ENCODE measurements around the gene PAX3. TPM values are rescaled to one million over a fixed set of nuclear protein-coding genes. Genes with fewer than 3 reads are reported as not detected.

The PAX3 gene
- total RNA-seq, 2 donors from 2014 or later, result not detected

DNA sequence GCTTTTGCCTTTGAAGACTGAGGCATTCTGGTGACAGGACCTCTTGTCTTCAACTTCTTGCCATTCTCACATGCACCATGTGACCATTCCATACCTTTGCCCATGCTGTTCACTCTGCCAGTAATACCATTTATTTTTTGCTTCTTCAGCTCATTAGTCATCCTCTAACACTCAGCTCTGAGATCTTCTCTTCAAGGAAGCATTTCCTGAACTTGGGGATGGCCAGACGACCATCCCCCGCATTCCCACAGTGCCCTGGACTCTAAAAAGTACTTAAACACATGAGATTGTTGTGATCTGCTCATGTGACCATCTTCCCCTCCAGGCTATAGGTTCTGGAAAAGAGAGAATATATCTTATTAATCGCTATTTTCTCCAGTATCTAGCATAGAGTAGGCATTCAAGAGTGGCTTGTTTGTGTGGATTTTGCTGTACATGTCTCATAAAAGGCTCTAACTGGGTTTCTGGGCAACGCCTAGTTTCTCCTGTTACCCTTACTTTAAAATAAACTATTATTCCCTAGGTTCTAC, 33.9 kb downstream of the PAX3 start:
- no peaks in the 10 kb centered on the region for H3K9me3 ChIP-seq (ENCODE audit: control insufficient read depth, low read length, poor library complexity, severe bottlenecking)
- DNase-seq (no peak), ATAC-seq (no peak)
- H3K27ac Mint-ChIP-seq, result no peak overlapping the region
- no peaks in the 10 kb centered on the region for H3K36me3 Mint-ChIP-seq (ENCODE audit: low read depth)
- peaks cover 24% of the 10 kb centered on the region for H3K27me3 Mint-ChIP-seq
- no peak overlapping the region for H3K4me3 Mint-ChIP-seq
- no peaks in the 10 kb centered on the region for H3K4me1 Mint-ChIP-seq

GRCh38 chr2:222261504-222261903, 37.3 kb downstream of the PAX3 start:
- H3K36me3 Mint-ChIP-seq (ENCODE audit: low read depth), result no peaks in the 10 kb centered on the region
- ATAC-seq (no peak), DNase-seq (no peak)

DNA sequence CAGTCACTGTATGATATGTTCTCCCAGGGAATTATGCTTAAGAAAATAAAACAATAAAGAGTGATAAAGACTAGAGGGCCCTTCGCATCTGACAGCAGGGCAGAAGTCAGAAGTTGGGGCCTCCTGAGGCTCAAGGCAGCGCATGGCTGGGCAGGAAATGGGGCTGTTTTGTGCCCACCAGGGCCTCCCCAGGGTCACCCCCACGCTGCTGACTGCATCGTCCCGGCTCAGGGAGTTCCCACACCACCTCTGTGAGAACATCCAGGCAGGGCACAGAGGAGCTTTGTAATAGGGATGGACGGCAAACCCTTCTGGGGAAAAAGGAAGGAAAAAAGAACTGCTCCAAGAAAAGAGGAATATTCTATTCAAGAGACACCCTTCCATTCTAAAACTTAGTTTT, 41.2 kb downstream of the PAX3 start:
- DNase-seq (no peak), ATAC-seq (no peak)
- H3K27ac Mint-ChIP-seq, result no peak overlapping the region
- no peaks in the 10 kb centered on the region for H3K4me1 Mint-ChIP-seq
- peaks cover 31% of the 10 kb centered on the region for H3K27me3 Mint-ChIP-seq
- H3K4me3 Mint-ChIP-seq, result no peak overlapping the region
- no peaks in the 10 kb centered on the region for H3K9me3 ChIP-seq (ENCODE audit: control insufficient read depth, low read length, poor library complexity, severe bottlenecking)
- no peaks in the 10 kb centered on the region for H3K36me3 Mint-ChIP-seq (ENCODE audit: low read depth)

More at GRCh38 chr2:222261504-222261903, 37.3 kb downstream of the PAX3 start:
- no peaks in the 10 kb centered on the region for H3K4me1 Mint-ChIP-seq
- H3K4me3 Mint-ChIP-seq, result no peak overlapping the region
- no peak overlapping the region for H3K27ac Mint-ChIP-seq
- H3K27me3 Mint-ChIP-seq, result peaks cover 27% of the 10 kb centered on the region
- no peaks in the 10 kb centered on the region for H3K9me3 ChIP-seq (ENCODE audit: control insufficient read depth, low read length, poor library complexity, severe bottlenecking)

DNA sequence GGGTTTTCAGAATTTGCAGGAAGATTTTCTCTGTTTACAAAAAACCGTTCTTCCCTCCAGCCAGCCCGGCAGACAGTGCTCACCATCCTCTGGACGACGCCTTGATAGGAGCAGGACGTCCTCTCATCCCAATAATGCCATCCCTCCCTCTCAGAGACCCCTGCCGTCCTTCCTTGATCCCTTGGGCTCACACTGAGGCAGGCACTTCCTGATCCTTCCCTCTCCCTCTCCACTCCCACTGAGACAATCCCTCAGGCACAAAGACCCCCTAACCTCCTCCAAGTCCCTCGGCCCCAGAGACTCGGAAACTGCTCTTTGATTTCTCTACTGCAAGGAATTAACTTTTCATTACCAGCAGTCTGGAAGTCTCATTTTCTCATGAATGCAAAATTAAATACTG, 42.5 kb downstream of the PAX3 start:
- Mint-ChIP-seq H3K36me3 (ENCODE audit: low read depth) (peaks cover 2% of the 10 kb centered on the region), H3K27me3 (peaks cover 36% of the 10 kb centered on the region), H3K27ac (no peak overlapping the region), H3K4me3 (no peak overlapping the region), H3K4me1 (no peaks in the 10 kb centered on the region)
- no peaks in the 10 kb centered on the region for H3K9me3 ChIP-seq (ENCODE audit: control insufficient read depth, low read length, poor library complexity, severe bottlenecking)
- DNase-seq, result no peak
- no peak for ATAC-seq

DNA sequence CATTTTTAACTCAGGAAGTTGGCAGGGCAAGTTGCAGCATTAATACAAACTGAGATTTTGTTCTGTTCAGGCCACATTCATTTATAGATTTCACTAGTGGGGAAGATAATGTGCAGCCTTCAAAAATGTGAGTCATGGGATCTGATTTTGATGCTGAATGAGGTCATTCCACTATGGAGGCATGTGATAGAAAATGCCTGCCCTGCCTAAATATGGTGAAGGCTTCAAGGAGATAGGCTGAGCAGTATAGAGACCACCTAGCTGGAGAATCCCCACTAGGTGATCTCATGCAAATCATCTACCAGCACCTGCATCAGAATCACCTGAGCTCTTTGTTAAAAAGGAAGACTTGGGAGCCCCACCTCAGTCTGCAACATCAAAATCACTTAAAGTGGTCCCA, 43.7 kb downstream of the PAX3 start:
- no peaks in the 10 kb centered on the region for H3K4me1 Mint-ChIP-seq
- DNase-seq (no peak), ATAC-seq (no peak)
- peaks cover 29% of the 10 kb centered on the region for H3K27me3 Mint-ChIP-seq
- no peak overlapping the region for H3K4me3 Mint-ChIP-seq
- no peaks in the 10 kb centered on the region for H3K9me3 ChIP-seq (ENCODE audit: control insufficient read depth, low read length, poor library complexity, severe bottlenecking)
- peaks cover 2% of the 10 kb centered on the region for H3K36me3 Mint-ChIP-seq (ENCODE audit: low read depth)
- no peak overlapping the region for H3K27ac Mint-ChIP-seq

DNA sequence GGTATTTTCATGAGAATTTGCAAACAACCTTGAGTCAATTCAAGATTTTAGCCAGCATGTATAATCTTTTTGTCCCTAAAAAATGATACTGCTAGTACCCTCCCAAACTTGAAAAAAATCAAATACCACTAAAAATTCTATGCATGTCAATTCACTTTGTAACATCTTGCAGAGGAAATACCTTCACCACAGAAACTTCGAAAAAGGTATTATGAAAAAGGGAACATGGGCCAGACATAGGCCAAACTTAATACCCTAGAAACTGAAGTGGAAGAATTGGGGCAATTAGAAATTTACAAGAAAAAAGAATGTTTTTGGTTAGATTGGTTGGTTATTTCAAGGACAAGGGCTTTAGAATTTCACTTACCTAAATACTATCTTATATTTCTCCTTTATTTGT, 48.5 kb downstream of the PAX3 start:
- no peak overlapping the region for H3K4me3 Mint-ChIP-seq
- H3K27ac Mint-ChIP-seq, result no peak overlapping the region
- peaks cover 2% of the 10 kb centered on the region for H3K36me3 Mint-ChIP-seq (ENCODE audit: low read depth)
- peaks cover 9% of the 10 kb centered on the region for H3K27me3 Mint-ChIP-seq
- DNase-seq (no peak), ATAC-seq (no peak)
- H3K9me3 ChIP-seq (ENCODE audit: control insufficient read depth, low read length, poor library complexity, severe bottlenecking), result no peaks in the 10 kb centered on the region
- H3K4me1 Mint-ChIP-seq, result no peaks in the 10 kb centered on the region

DNA sequence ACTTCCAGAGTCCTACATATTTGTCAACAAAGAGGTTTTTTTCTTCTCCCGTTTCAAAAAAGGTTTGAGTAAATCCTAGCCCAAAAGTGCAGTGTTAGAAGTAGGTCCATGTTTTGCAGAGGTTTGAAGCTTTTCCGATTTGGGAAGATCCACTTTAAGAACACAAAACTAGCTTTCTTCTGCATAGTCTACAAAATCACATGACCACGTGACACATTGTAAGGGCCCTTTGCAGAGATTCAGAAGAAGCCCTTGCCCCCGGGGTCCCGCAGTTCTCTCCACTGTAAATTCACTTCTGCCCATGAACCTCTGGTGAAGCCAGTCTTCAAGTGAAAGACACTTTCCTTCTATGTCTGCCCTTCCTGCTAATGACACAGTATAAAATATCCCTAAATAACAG, 49.4 kb downstream of the PAX3 start:
- H3K4me3 Mint-ChIP-seq, result no peak overlapping the region
- no peaks in the 10 kb centered on the region for H3K9me3 ChIP-seq (ENCODE audit: control insufficient read depth, low read length, poor library complexity, severe bottlenecking)
- peaks cover 13% of the 10 kb centered on the region for H3K27me3 Mint-ChIP-seq
- H3K27ac Mint-ChIP-seq, result no peak overlapping the region
- ATAC-seq, result no peak
- H3K4me1 Mint-ChIP-seq, result no peaks in the 10 kb centered on the region
- peaks cover 2% of the 10 kb centered on the region for H3K36me3 Mint-ChIP-seq (ENCODE audit: low read depth)
- DNase-seq, result no peak

DNA sequence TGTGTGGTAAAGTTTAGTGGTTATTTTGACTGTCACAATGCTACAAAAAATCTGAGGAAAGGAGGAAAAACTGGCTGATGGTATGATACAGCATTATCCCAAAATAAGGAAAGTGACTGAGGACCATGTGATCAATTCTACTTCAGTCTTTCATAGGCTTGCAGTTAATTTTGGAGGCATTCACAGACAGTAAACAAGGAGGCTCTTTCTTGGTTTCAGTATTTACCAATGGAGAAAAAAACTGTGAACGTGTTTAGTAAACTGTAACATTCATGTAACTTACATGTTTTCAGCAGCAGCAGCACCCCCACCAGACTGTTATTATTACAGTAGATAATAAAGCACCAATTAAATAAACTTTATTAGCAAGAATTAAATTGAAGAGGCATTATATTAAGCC, 50.0 kb downstream of the PAX3 start:
- H3K27me3 Mint-ChIP-seq, result peaks cover 16% of the 10 kb centered on the region
- H3K9me3 ChIP-seq (ENCODE audit: control insufficient read depth, low read length, poor library complexity, severe bottlenecking), result no peaks in the 10 kb centered on the region
- peaks cover 2% of the 10 kb centered on the region for H3K36me3 Mint-ChIP-seq (ENCODE audit: low read depth)
- H3K4me1 Mint-ChIP-seq, result no peaks in the 10 kb centered on the region
- H3K4me3 Mint-ChIP-seq, result no peak overlapping the region
- no peak for DNase-seq
- H3K27ac Mint-ChIP-seq, result no peak overlapping the region
- no peak for ATAC-seq

DNA sequence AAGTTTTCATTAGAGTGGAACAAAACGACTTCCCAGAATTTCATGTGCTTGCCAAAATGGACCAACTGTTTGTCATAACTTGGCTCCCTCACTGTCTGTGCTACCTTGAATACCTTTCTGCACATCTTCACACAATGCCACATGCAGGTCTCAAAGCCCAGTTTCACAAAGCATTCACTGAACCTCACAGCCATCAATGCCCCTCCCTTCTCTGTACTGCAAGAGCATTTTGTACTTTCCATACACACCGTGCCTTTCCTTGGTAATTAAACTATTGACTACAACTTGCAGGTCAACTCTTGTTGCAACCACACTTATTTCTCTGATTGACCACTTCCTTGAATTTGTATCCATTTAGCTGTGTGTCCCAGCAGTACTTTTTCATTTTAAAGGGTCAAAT, 50.5 kb downstream of the PAX3 start:
- ATAC-seq, result no peak
- H3K36me3 Mint-ChIP-seq (ENCODE audit: low read depth), result peaks cover 2% of the 10 kb centered on the region
- DNase-seq, result no peak
- no peak overlapping the region for H3K4me3 Mint-ChIP-seq
- H3K27me3 Mint-ChIP-seq, result peaks cover 16% of the 10 kb centered on the region
- no peaks in the 10 kb centered on the region for H3K9me3 ChIP-seq (ENCODE audit: control insufficient read depth, low read length, poor library complexity, severe bottlenecking)
- no peaks in the 10 kb centered on the region for H3K4me1 Mint-ChIP-seq
- no peak overlapping the region for H3K27ac Mint-ChIP-seq

- Mint-ChIP-seq H3K27me3 (peaks cover 45% of the 10 kb centered on the region), H3K27ac (no peak overlapping the region), H3K4me3 (no peak overlapping the region), H3K4me1 (no peaks in the 10 kb centered on the region), H3K36me3 (ENCODE audit: low read depth) (no peaks in the 10 kb centered on the region)
- ATAC-seq (no peak), DNase-seq (no peak)
- no peaks in the 10 kb centered on the region for H3K9me3 ChIP-seq (ENCODE audit: control insufficient read depth, low read length, poor library complexity, severe bottlenecking)
Measured at GRCh38 chr2:222242532-222242931, 56.3 kb downstream of the PAX3 start.

GRCh38 chr2:222241128-222241870, 57.5 kb downstream of the PAX3 start:
- Mint-ChIP-seq H3K27me3 (peaks cover 45% of the 10 kb centered on the region), H3K4me3 (no peak overlapping the region), H3K4me1 (no peaks in the 10 kb centered on the region), H3K27ac (no peak overlapping the region), H3K36me3 (ENCODE audit: low read depth) (no peaks in the 10 kb centered on the region)
- H3K9me3 ChIP-seq (ENCODE audit: control insufficient read depth, low read length, poor library complexity, severe bottlenecking), result no peaks in the 10 kb centered on the region
- DNase-seq (no peak), ATAC-seq (no peak)

DNA sequence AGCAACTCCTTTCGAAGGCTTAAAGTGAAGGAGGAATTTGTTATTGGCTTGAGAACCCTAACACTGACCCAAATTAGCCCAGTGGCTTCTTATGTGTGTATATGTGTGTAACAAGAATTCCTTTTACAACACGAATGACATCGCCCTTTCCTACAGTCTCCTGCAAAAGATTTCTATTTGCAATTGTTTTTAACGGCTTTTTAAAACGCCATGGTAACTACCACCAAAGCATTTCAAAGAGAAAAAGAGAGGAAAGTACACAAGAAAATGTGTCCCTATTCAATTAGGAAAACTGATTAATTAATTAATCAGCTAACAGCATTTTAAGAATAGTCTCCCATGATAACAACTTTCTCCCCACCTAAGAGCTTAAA, 58.1 kb downstream of the PAX3 start:
- H3K4me1 Mint-ChIP-seq, result no peaks in the 10 kb centered on the region
- no peak overlapping the region for H3K27ac Mint-ChIP-seq
- no peak overlapping the region for H3K4me3 Mint-ChIP-seq
- no peak for ATAC-seq
- no peak for DNase-seq
- H3K9me3 ChIP-seq (ENCODE audit: control insufficient read depth, low read length, poor library complexity, severe bottlenecking), result no peaks in the 10 kb centered on the region
- no peaks in the 10 kb centered on the region for H3K36me3 Mint-ChIP-seq (ENCODE audit: low read depth)
- peaks cover 45% of the 10 kb centered on the region for H3K27me3 Mint-ChIP-seq

DNA sequence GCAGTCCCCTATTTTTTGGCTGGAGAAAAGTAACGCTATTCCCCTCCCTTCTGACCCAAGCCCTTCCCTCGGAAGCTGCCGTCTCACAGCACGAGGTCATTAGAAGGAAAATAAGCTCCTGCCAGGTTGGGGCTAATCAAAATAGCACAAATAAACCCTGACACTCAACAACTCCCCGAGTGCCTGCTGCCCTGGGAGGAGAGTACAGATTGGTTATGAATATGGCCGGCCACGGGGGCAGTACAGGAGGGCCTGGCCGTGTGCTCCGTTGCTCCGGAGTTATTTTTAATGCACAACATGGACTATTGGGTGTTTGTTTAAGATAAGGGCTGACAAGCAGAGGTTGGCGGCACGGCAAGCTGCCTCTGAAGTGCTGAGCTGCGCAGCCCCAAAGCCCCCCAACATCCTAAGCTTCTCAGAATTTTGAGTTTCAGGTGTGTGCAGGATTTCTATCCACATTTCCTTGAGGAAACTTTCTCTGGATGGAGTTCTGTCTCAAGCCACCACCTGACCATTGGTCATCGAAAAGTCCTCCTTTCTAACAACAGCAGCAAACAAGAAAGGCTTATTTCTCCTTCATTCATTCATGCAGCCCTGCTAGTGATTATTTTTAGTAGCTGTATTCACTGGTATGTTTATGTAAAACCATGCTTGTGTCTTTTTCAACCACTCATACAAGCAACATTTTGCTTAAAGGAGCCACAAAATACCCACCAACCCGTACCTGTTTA, 58.7 kb downstream of the PAX3 start:
- Mint-ChIP-seq H3K36me3 (ENCODE audit: low read depth) (no peaks in the 10 kb centered on the region), H3K27ac (no peak overlapping the region), H3K4me3 (no peak overlapping the region), H3K27me3 (peaks cover 48% of the 10 kb centered on the region), H3K4me1 (no peaks in the 10 kb centered on the region)
- H3K9me3 ChIP-seq (ENCODE audit: control insufficient read depth, low read length, poor library complexity, severe bottlenecking), result no peaks in the 10 kb centered on the region
- DNase-seq, result no peak
- ATAC-seq, result no peak

GRCh38 chr2:222239091-222239490, 59.7 kb downstream of the PAX3 start:
- DNase-seq (no peak), ATAC-seq (no peak)
- Mint-ChIP-seq H3K36me3 (ENCODE audit: low read depth) (no peaks in the 10 kb centered on the region), H3K27ac (no peak overlapping the region), H3K4me1 (no peaks in the 10 kb centered on the region), H3K4me3 (no peak overlapping the region), H3K27me3 (peaks cover 49% of the 10 kb centered on the region)
- H3K9me3 ChIP-seq (ENCODE audit: control insufficient read depth, low read length, poor library complexity, severe bottlenecking), result no peaks in the 10 kb centered on the region
